Karpas-422 (cell line): ENCODE data around the gene NUDCD3. TPM values are rescaled to one million over a fixed set of nuclear protein-coding genes. Genes with fewer than 3 reads are reported as not detected.

Experiments used
- DNase-seq: peaks from one replicate; pipeline ENCODE4 v3.0.0-alpha.2; 2015
- H2AFZ ChIP-seq: fragments of 200-600 bp; sonication (generic); 2 replicates; pipeline ENCODE4 v1.6.1; 2014; ENCODE audit warnings: antibody characterized with exemption, low read length, mixed read lengths
- H3K27ac ChIP-seq: fragments of 200-600 bp; sonication (generic); 2 replicates; pipeline ENCODE4 v1.5.1; 2014; ENCODE audit warnings: mild to moderate bottlenecking, low read length, moderate library complexity
- H3K27me3 ChIP-seq: fragments of 200-600 bp; sonication (generic); 2 replicates; pipeline ENCODE4 v1.6.1; 2014; ENCODE audit warnings: low read length, mixed read lengths
- H3K36me3 ChIP-seq: fragments of 200-600 bp; sonication (generic); 2 replicates; pipeline ENCODE4 v1.6.1; 2014; ENCODE audit warnings: low read length, mixed read lengths; ENCODE audit not compliant: insufficient read depth
- H3K4me1 ChIP-seq: fragments of 200-600 bp; sonication (generic); 2 replicates; pipeline ENCODE4 v1.6.1; 2014; ENCODE audit warnings: mild to moderate bottlenecking, low read length, mixed read lengths
- H3K4me2 ChIP-seq: fragments of 200-600 bp; sonication (generic); 2 replicates; pipeline ENCODE4 v1.6.1; 2014; ENCODE audit warnings: low read length, low read depth, mild to moderate bottlenecking; ENCODE audit not compliant: poor library complexity, severe bottlenecking
- H3K4me3 ChIP-seq: fragments of 200-600 bp; sonication (generic); 2 replicates; pipeline ENCODE4 v1.5.1; 2014; ENCODE audit warnings: mild to moderate bottlenecking, antibody characterized with exemption, low read length, mixed read lengths
- H3K79me2 ChIP-seq: fragments of 200-600 bp; sonication (generic); 2 replicates; pipeline ENCODE4 v1.6.1; 2014; ENCODE audit warnings: mild to moderate bottlenecking, low read length, mixed read lengths
- H3K9ac ChIP-seq: fragments of 200-600 bp; sonication (generic); 2 replicates; pipeline ENCODE4 v1.6.0; 2014; ENCODE audit warnings: low read length
- H3K9me2 ChIP-seq: fragments of 200-600 bp; sonication (generic), shearing (Covaris generic); replicated peaks from 2 replicates; pipeline ENCODE4 v1.6.0; 2014; ENCODE audit warnings: mild to moderate bottlenecking, low read length, moderate library complexity; ENCODE audit not compliant: insufficient read depth
- H3K9me3 ChIP-seq: fragments of 300-700, 200-600 bp; sonication (generic); 2 replicates; pipeline ENCODE4 v1.6.1; 2014; ENCODE audit warnings: low read length, mixed read lengths
- H4K20me1 ChIP-seq: fragments of 200-600 bp; sonication (generic); 2 replicates; pipeline ENCODE4 v1.6.1; 2014; ENCODE audit warnings: mild to moderate bottlenecking, antibody characterized with exemption, low read length, low read depth; ENCODE audit not compliant: insufficient read depth
- total RNA-seq: library from RNA; depleted of rRNA; stranded (reverse); fragments of >200 nt; shearing (Covaris generic); gene quantifications from 2 replicates; pipeline ENCODE4 v1.2.3, GENCODE V29; 2014; ENCODE audit warnings: low replicate concordance

Gene NUDCD3
- total RNA-seq, 1 experiment from 2014 or later = 56.1 TPM

DNA sequence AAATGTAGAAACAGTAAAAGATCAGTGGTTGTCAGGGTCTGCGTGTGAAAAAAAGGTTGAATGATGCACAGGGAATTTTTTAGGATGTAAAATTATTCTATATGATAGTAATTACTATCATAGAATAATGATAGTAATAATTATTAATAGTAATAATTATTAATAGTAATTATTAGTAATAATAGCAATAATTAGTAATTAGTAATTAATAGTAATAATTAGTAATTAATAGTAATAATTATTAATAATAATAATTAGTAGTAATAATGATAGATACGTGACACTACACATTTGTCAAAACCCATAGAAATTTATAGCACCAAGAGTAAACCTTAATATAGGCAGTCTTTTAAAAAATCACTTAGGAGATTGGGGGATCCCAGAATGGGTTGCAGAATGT lies 4.5 kb upstream of the NUDCD3 start:
- H3K4me2 ChIP-seq = no peak overlapping the region
- H3K27ac ChIP-seq = no peak overlapping the region
- H3K27me3 ChIP-seq = no peaks in the 10 kb centered on the region; the same call in 1 of the 2 replicates
- no peak overlapping the region for H3K9ac ChIP-seq
- peaks cover 4% of the 10 kb centered on the region for H3K79me2 ChIP-seq
- H3K4me1 ChIP-seq = peaks cover 7% of the 10 kb centered on the region
- H4K20me1 ChIP-seq = no peaks in the 10 kb centered on the region
- H3K9me2 ChIP-seq = no peaks in the 10 kb centered on the region
- no peaks in the 10 kb centered on the region for H3K9me3 ChIP-seq
- no peaks in the 10 kb centered on the region for H3K36me3 ChIP-seq
- H2AFZ ChIP-seq = no peak overlapping the region
- DNase-seq = no peak
- no peak overlapping the region for H3K4me3 ChIP-seq

DNA sequence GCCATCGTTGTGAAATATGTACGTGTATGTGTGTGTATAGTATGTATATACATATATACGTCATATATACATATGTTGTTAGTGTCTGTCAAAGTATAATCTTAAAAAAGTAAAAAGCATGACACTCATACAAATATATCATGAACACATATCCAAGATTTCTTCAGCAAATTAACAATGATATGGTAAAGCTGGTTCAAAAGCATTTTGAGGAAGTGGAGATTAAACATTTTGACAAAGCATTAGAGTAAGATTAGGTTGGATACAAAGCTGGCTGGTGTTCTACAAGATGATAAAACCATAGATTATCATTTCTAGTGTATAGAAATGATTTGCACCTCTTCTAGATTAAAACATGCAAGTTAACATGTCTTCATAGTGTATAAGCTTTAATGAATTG lies 771 bp upstream of the NUDCD3 start:
- peaks cover 21% of the 10 kb centered on the region for H3K4me1 ChIP-seq
- peak overlapping the region; percentile 94 for H3K9ac ChIP-seq
- peak overlapping the region; percentile 99 for H3K4me3 ChIP-seq

DNA sequence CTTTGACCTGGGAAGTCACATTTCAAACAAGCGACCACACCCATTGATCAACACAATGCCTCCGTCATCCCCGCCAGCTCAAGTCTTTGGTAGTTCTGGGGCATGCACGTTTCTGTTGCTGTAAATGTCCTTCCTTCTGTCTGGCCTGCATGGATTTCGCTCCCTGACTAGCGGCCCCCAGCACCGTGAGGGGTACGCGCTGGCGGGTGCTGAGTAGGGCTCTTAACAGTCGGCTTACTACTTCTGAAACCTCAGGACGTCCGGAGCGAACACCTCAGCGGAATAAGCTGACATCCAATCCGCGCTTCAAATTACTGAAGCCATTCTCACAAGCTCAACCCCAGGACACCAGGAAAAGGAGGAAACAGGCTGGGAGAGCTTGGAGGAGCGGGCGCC lies 505 bp downstream of the NUDCD3 start:
- Histone ChIP-seq H3K27me3 (no peaks in the 10 kb centered on the region), H4K20me1 (no peaks in the 10 kb centered on the region), H3K4me3 (peak overlapping the region; percentile 99), H3K27ac (peak overlapping the region; percentile 79), H3K4me2 (peak overlapping the region; percentile 69), H3K36me3 (peaks cover 12% of the 10 kb centered on the region), H3K9me2 (no peaks in the 10 kb centered on the region), H3K79me2 (peaks cover 54% of the 10 kb centered on the region), H2AFZ (peak overlapping the region; percentile 72; the same call in 1 of the 2 replicates), H3K4me1 (peaks cover 21% of the 10 kb centered on the region), H3K9ac (peak overlapping the region; percentile 94), H3K9me3 (no peaks in the 10 kb centered on the region)
- peak; percentile 69 for DNase-seq

More for the DNA sequence above, 771 bp upstream of the NUDCD3 start:
- Histone ChIP-seq H3K4me2 (peak overlapping the region; percentile 69), H3K79me2 (peaks cover 42% of the 10 kb centered on the region), H4K20me1 (no peaks in the 10 kb centered on the region), H3K9me2 (no peaks in the 10 kb centered on the region), H3K9me3 (no peaks in the 10 kb centered on the region), H3K27ac (peak overlapping the region; percentile 79; the same call in 1 of the 2 replicates), H2AFZ (peak overlapping the region; percentile 72), H3K36me3 (peaks cover 6% of the 10 kb centered on the region; the same call in 1 of the 2 replicates), H3K27me3 (no peaks in the 10 kb centered on the region)
- no peak for DNase-seq

DNA sequence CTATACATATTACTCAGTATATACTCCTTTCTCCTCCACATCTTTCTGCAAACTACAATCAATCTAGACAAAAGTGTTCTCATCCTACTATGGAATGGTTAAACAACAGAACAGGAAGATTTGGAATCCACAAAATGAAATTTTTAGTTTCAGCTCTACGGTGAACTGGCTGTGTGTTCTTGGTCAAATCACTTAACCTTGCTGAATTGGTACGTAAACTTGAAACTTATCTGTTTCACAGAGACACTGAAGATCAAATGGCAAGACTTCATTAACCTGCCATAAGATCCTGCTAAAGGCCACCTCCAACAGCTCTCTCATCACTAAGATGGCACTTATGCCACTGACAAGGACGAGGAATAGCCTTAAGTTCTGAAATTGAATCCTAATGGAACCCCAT lies 1.5 kb downstream of the NUDCD3 start:
- Histone ChIP-seq H3K9me2 (no peaks in the 10 kb centered on the region), H3K9me3 (no peaks in the 10 kb centered on the region), H3K79me2 (peaks cover 64% of the 10 kb centered on the region), H3K4me3 (peak overlapping the region; percentile 99), H2AFZ (no peak overlapping the region), H3K27ac (no peak overlapping the region), H3K36me3 (peaks cover 22% of the 10 kb centered on the region), H3K27me3 (no peaks in the 10 kb centered on the region), H3K4me2 (peak overlapping the region; percentile 69), H4K20me1 (no peaks in the 10 kb centered on the region), H3K9ac (peak overlapping the region; percentile 94), H3K4me1 (peaks cover 21% of the 10 kb centered on the region)
- no peak for DNase-seq

DNA sequence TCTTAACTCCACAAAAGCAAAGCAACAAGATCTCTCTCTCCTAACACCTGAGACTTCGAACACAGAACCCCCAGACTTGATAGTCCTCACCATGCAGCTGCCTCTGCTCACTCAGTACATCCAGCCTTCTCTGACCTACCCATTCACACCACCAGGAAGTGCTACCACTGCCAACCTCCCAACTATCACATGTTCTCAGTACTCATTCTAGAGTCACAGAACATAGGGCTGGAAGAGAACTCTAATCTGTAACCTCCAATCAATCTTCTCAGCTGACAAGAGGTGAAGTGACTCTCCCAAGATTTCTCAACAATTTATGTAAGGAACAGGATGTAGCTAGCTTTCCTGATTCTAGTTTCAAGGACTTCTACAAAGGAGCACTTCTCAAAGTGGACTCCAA lies 3.8 kb downstream of the NUDCD3 start:
- peaks cover 45% of the 10 kb centered on the region for H3K36me3 ChIP-seq
- H3K4me3 ChIP-seq = no peak overlapping the region
- no peak overlapping the region for H2AFZ ChIP-seq
- H3K27ac ChIP-seq = no peak overlapping the region
- DNase-seq = no peak
- no peaks in the 10 kb centered on the region for H3K27me3 ChIP-seq
- peaks cover 87% of the 10 kb centered on the region for H3K79me2 ChIP-seq
- no peak overlapping the region for H3K9ac ChIP-seq
- H3K9me2 ChIP-seq = no peaks in the 10 kb centered on the region
- H3K9me3 ChIP-seq = no peaks in the 10 kb centered on the region
- H3K4me2 ChIP-seq = no peak overlapping the region
- H4K20me1 ChIP-seq = no peaks in the 10 kb centered on the region
- H3K4me1 ChIP-seq = peaks cover 21% of the 10 kb centered on the region

DNA sequence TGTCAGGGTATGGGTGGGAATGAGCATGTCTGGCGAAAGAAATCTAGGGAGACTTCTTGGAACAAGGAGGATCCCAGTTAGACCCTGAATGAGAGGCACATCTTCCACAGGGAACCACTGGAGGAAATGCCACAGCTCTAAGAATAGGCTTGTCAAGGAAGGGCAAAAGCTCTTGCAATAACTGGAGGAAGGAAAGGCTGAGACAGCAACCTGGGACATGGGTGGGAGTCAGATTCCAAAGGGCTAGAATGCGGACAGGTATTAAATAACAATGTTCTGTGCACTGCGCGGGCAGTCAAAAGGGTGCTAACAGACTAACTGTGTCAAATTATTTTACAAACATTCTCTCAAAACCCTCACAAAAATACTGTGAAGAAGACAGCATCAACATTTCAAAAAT lies 4.5 kb downstream of the NUDCD3 start:
- Histone ChIP-seq H3K27me3 (no peaks in the 10 kb centered on the region), H2AFZ (no peak overlapping the region), H3K79me2 (peaks cover 94% of the 10 kb centered on the region), H3K36me3 (peaks cover 52% of the 10 kb centered on the region), H3K4me2 (no peak overlapping the region), H4K20me1 (no peaks in the 10 kb centered on the region), H3K9me3 (no peaks in the 10 kb centered on the region), H3K4me1 (peaks cover 15% of the 10 kb centered on the region), H3K9ac (no peak overlapping the region), H3K9me2 (no peaks in the 10 kb centered on the region), H3K4me3 (no peak overlapping the region), H3K27ac (no peak overlapping the region)
- no peak for DNase-seq

DNA sequence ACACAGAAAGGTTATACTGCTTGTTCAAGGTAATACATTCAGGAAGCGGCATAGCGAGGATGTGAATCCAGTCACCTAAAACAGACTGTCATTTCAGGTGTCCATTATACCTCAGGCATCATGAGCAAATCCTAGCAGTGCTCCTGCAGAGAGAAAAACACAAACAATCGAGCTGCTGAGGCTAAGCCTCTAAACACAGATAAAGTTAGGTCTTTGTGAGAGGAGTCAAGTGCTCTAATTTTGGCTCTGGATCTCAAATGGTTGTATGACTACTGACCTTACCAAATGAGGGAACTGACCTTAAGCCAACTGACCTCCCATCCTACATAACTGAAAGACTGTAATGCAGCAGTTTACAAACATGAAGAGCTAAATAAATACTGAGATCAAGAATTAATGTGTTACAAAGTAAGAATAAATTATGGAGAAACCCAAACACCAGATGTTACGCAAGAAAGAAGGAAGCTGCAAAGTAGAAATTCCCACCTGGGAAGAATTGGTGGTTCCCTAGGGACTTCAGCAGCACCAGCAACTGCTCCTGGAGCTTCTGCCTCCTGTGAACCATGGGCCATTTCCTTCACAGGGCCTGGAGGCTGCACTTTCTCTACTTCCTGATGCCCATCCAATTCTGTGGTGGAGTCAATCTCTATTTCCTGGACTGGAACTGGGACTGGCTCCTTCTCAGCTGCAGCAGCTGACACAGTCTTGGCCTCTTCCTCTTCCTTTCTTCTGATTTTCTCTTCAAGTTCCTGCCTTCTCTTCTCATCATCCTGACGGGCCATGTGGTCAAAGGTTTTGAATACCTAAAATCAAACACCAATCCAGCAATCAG lies 5.8 kb downstream of the NUDCD3 start:
- H3K36me3 ChIP-seq = peaks cover 62% of the 10 kb centered on the region
- no peak overlapping the region for H2AFZ ChIP-seq
- H3K9ac ChIP-seq = no peak overlapping the region
- no peaks in the 10 kb centered on the region for H3K9me2 ChIP-seq
- DNase-seq = no peak
- no peaks in the 10 kb centered on the region for H3K9me3 ChIP-seq
- peaks cover 14% of the 10 kb centered on the region for H3K4me1 ChIP-seq
- H3K4me3 ChIP-seq = no peak overlapping the region
- H3K4me2 ChIP-seq = no peak overlapping the region
- no peaks in the 10 kb centered on the region for H4K20me1 ChIP-seq
- H3K27me3 ChIP-seq = no peaks in the 10 kb centered on the region
- H3K27ac ChIP-seq = no peak overlapping the region
- H3K79me2 ChIP-seq = peaks cover 93% of the 10 kb centered on the region

DNA sequence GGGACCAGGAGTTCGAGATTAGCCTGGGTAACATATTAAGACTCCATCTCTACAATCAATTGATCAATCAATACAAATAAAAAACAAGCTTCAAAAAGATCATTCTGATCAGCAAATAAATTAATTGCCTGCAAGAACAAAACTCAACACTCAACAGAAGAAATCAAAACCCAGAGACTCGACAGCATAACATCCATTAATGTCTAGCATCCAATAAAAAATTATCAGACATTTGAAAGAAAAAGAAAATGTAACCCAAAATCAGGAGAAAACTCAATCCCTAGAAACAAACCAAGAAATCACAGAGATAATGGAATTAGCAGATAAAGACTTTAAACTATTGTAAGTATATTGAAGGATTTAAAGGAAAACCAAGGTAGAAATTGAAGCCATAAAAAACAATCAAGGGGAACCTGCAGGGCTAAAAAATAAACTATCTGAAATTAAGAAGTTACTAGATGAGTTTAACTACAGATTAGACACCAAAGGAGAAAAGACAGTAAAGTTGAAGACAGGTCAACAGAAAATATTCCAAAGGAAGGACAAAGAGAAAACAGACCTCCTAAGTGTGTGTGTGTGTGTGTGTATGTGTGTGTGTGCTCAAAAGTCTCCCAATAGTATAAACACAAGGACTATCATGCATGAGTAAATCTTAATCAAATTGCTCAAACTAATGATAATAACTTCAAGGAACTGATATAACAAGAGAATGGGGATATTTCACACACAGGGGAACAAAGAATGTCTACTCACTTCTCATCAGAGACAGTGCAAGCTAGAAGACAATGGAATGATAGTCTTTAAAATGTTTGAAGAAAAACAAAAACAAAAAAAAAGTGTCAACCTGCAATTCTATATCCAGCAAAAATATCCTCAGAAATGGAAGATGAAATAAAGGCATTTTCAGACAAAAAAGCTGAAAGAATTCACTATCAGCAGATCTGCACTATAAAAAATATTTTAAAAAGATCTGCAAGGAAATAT lies 7.7 kb downstream of the NUDCD3 start:
- H3K4me2 ChIP-seq = no peak overlapping the region
- no peaks in the 10 kb centered on the region for H3K4me1 ChIP-seq
- no peak overlapping the region for H2AFZ ChIP-seq
- peaks cover 77% of the 10 kb centered on the region for H3K79me2 ChIP-seq
- DNase-seq = no peak
- H3K36me3 ChIP-seq = peaks cover 67% of the 10 kb centered on the region
- H4K20me1 ChIP-seq = no peaks in the 10 kb centered on the region
- H3K9me2 ChIP-seq = no peaks in the 10 kb centered on the region
- H3K9me3 ChIP-seq = no peaks in the 10 kb centered on the region
- no peaks in the 10 kb centered on the region for H3K27me3 ChIP-seq
- H3K9ac ChIP-seq = no peak overlapping the region
- no peak overlapping the region for H3K4me3 ChIP-seq
- no peak overlapping the region for H3K27ac ChIP-seq
